HepG2 (cell line): ENCODE results near the gene IFNG-AS1. TPM values are rescaled to one million over a fixed set of nuclear protein-coding genes. Genes with fewer than 3 reads are reported as not detected.

Experiments used
- ATAC-seq: fragments of 200-7000 bp; cut with Tn5 transposase; 3 replicates; pipeline ENCODE4 v1.9.1; 2020; ENCODE audit warnings: mild to moderate bottlenecking, moderate library complexity
- BruUV-seq: library from RNA; stranded (reverse); fragments of 400-500 nt; replicated peaks from 2 replicates; lab custom pipeline; 2021; lab: Mats Ljungman, UMichigan
- CTCF ChIA-PET: fragments of 300-600 bp; formaldehyde crosslinking; extraction: SDS; loops from one replicate; lab custom pipeline; 2021; ENCODE audit warnings: low total read pairs, inconsistent platforms, low intra/inter-chr PET ratio; lab: Yijun Ruan, JAX
- POLR2A ChIA-PET: fragments of 350-600 bp; sonication (Branson Sonifier 250); formaldehyde crosslinking; loops from one replicate; lab custom pipeline; 2020; ENCODE audit warnings: antibody characterized with exemption, inconsistent platforms; lab: Yijun Ruan, JAX
- DNase-seq: peaks from one replicate; pipeline ENCODE4 v3.0.0-alpha.2; 2015; ENCODE audit warnings: low spot score
- FAIRE-seq: peaks from 3 replicates; lab custom pipeline; 2011; peaks lifted over from hg19 to GRCh38; lab: Jason Lieb, UNC
- H2AFZ ChIP-seq: one replicate; pipeline ENCODE4 v1.6.1; 2011; ENCODE audit warnings: low read length, inconsistent platforms
- H3K27ac ChIP-seq: fragments of 300-600 bp; 3 replicates; pipeline ENCODE4 v1.8.0; 2011; ENCODE audit warnings: mixed run types, mild to moderate bottlenecking, mixed read lengths, low read length, inconsistent platforms; ENCODE audit not compliant: insufficient read depth; ENCODE audit errors: extremely low read length
- H3K27me3 ChIP-seq, 2 experiments: fragments of 200-600 bp in 1 of 2; 2 replicates in 1 of 2; 3 replicates in 1 of 2; pipeline versions ENCODE4 v1.6.0 to v1.8.0; 2011; ENCODE audit warnings: low read length in 2 of 2, mild to moderate bottlenecking in 2 of 2, moderate library complexity in 2 of 2, inconsistent platforms in 1 of 2; ENCODE audit not compliant: insufficient read depth in 2 of 2, control insufficient read depth in 1 of 2
- H3K36me3 ChIP-seq, 2 experiments: fragments of 200-600 bp in 1 of 2; replicated peaks in 1 of 2; 2 replicates in 1 of 2; 3 replicates in 1 of 2; pipeline versions ENCODE4 v1.5.1 to v1.8.0; 2011; ENCODE audit warnings: low read length in 2 of 2, inconsistent platforms in 1 of 2; ENCODE audit not compliant: insufficient read depth in 2 of 2, control insufficient read depth in 1 of 2
- H3K4me1 ChIP-seq: 2 replicates; pipeline ENCODE4 v1.5.1; 2012; ENCODE audit warnings: low read length, inconsistent platforms; ENCODE audit not compliant: insufficient read depth
- H3K4me2 ChIP-seq: 2 replicates; pipeline ENCODE4 v1.6.0; 2011; ENCODE audit warnings: low read depth, low read length, inconsistent platforms
- H3K4me3 ChIP-seq, 3 experiments: fragments of 200-600 bp in 1 of 3; sonication (generic), shearing (Covaris generic) in 1 of 3; replicated peaks in 1 of 3; 2 replicates each; pipeline ENCODE4 v1.5.1; 2011 to 2016; ENCODE audit warnings: low read length in 3 of 3, inconsistent platforms in 2 of 3, low read depth in 2 of 3, mild to moderate bottlenecking in 2 of 3, control low read depth in 1 of 3, mixed read lengths in 1 of 3; ENCODE audit not compliant: insufficient read depth in 1 of 3
- H3K79me2 ChIP-seq: one replicate; pipeline ENCODE4 v1.6.1; 2011; ENCODE audit warnings: low read length, inconsistent platforms; ENCODE audit not compliant: insufficient read depth
- H3K9ac ChIP-seq: 2 replicates; pipeline ENCODE4 v1.6.0; 2011; ENCODE audit warnings: mild to moderate bottlenecking, low read depth, low read length, inconsistent platforms; ENCODE audit not compliant: insufficient read depth
- H3K9me3 ChIP-seq: 2 replicates; pipeline ENCODE4 v1.5.1; 2012; ENCODE audit warnings: mild to moderate bottlenecking, low read length
- H4K20me1 ChIP-seq: 2 replicates; pipeline ENCODE4 v1.6.0; 2011; ENCODE audit warnings: inconsistent platforms, mild to moderate bottlenecking, low read length, moderate library complexity; ENCODE audit not compliant: insufficient read depth
- ATM ChIP-seq: fragments of 450-650 bp; IDR thresholded peaks from 2 replicates; pipeline ENCODE4 v1.7.1; 2017; ENCODE audit warnings: mild to moderate bottlenecking, borderline replicate concordance
- DMAP1 ChIP-seq: IDR thresholded peaks from 2 replicates; pipeline ENCODE4 v1.6.1; 2016
- EED ChIP-seq: sonication (generic); formaldehyde crosslinking; IDR thresholded peaks from 2 replicates; pipeline ENCODE4 v1.5.0; 2020; ENCODE audit warnings: mild to moderate bottlenecking, missing genetic modification reagents
- JUN ChIP-seq: sonication (generic); formaldehyde crosslinking; IDR thresholded peaks from 2 replicates; pipeline ENCODE4 v1.4.0; 2020; ENCODE audit warnings: mild to moderate bottlenecking, missing genetic modification reagents
- STAT5B ChIP-seq: sonication (generic); formaldehyde crosslinking; IDR thresholded peaks from 2 replicates; pipeline ENCODE4 v1.4.0; 2020; ENCODE audit warnings: missing genetic modification reagents
- TBL1XR1 ChIP-seq: fragments of 150-350 bp; IDR thresholded peaks from 2 replicates; pipeline ENCODE4 v1.6.1; 2014; ENCODE audit warnings: borderline replicate concordance, low read length; ENCODE audit not compliant: partially characterized antibody
- ZFAT ChIP-seq: sonication (generic); formaldehyde crosslinking; conservative IDR thresholded peaks from 2 replicates; pipeline ENCODE4 v1.8.1; 2023; ENCODE audit warnings: missing genetic modification reagents, inconsistent platforms
- ZNF136 ChIP-seq: sonication (generic); formaldehyde crosslinking; IDR thresholded peaks from 2 replicates; pipeline ENCODE4 v1.8.1; 2022; ENCODE audit warnings: low read depth, mild to moderate bottlenecking, moderate library complexity, missing genetic modification reagents
- ZNF207 ChIP-seq: fragments of 450-650 bp; IDR thresholded peaks from 2 replicates; pipeline ENCODE4 v1.6.1; 2016; ENCODE audit warnings: antibody characterized with exemption, borderline replicate concordance
- ZNF431 ChIP-seq: sonication (generic); formaldehyde crosslinking; IDR thresholded peaks from 2 replicates; pipeline ENCODE4 v1.9.0; 2022; ENCODE audit warnings: missing genetic modification reagents, low read depth, mild to moderate bottlenecking, borderline replicate concordance
- ZNF607 ChIP-seq: sonication (generic); formaldehyde crosslinking; IDR thresholded peaks from 2 replicates; pipeline ENCODE4 v1.5.1; 2020; ENCODE audit warnings: missing genetic modification reagents, mild to moderate bottlenecking, borderline replicate concordance
- ZNF678 ChIP-seq: sonication (generic); formaldehyde crosslinking; IDR thresholded peaks from 2 replicates; pipeline ENCODE4 v1.4.0; 2020; ENCODE audit warnings: mild to moderate bottlenecking, missing genetic modification reagents
- ZNF816 ChIP-seq: sonication (generic); formaldehyde crosslinking; IDR thresholded peaks from 2 replicates; pipeline ENCODE4 v1.8.0; 2022; ENCODE audit warnings: missing genetic modification reagents, mild to moderate bottlenecking, borderline replicate concordance
- ZNF878 ChIP-seq: sonication (generic); formaldehyde crosslinking; IDR thresholded peaks from 2 replicates; pipeline ENCODE4 v1.8.1; 2023; ENCODE audit warnings: mild to moderate bottlenecking, missing genetic modification reagents, moderate library complexity
- ZSCAN30 ChIP-seq: sonication (generic); formaldehyde crosslinking; IDR thresholded peaks from 2 replicates; pipeline ENCODE4 v1.5.0; 2020; ENCODE audit warnings: mild to moderate bottlenecking, missing genetic modification reagents
- WGBS: methylation state at CpG from one replicate; pipeline ENCODE4 v1.1.6; 2017; ENCODE audit warnings: low lambda C conversion rate; 5-methylcytosine and 5-hydroxymethylcytosine counted together
- in situ Hi-C: cut with HindIII; loops from 2 replicates; pipeline ENCODE4 v1.10.0; 2017; ENCODE audit warnings: low pct_unique_long_range_greater_than_20kb; ENCODE audit not compliant: extremely low pct_ligation_motif_present
- intact Hi-C: fragments of 100-400 bp; cut with micrococcal nuclease; formaldehyde crosslinking; loops from one replicate; pipeline ENCODE4 v1.10.0; 2022; ENCODE audit not compliant: unreplicated experiment
- polyA plus RNA-seq, 8 experiments: library from polyadenylated mRNA; depleted of rRNA in 3 of 8; stranded (reverse) in 7 of 8; unstranded in 1 of 8; fragments of >200 nt; fragmentation: Illumina TruSeq in 4 of 8; extraction: Trizol in 4 of 8; gene quantifications; 2 replicates each; pipeline versions ENCODE4 v1.2.1 to v1.2.3, GENCODE V29; 2011 to 2016; ENCODE audit warnings: low read depth in 4 of 8, missing spikeins in 1 of 8, mixed read lengths in 1 of 8; ENCODE audit not compliant: insufficient read depth in 1 of 8
- total RNA-seq, 5 experiments: library from RNA; depleted of rRNA; stranded (reverse); fragments of >200 nt; fragmentation: Illumina TruSeq; extraction: Trizol; gene quantifications; 2 replicates each; pipeline ENCODE4 v1.2.3, GENCODE V29; 2016; ENCODE audit warnings: low read depth in 1 of 5
- TF ChIP-seq, protein P1 (sequence below): sonication (generic); formaldehyde crosslinking; IDR thresholded peaks from 2 replicates; pipeline ENCODE4 v1.4.0; 2020; ENCODE audit warnings: mild to moderate bottlenecking, missing genetic modification reagents
- TF ChIP-seq, protein P2 (sequence below): sonication (generic); formaldehyde crosslinking; IDR thresholded peaks from 2 replicates; pipeline ENCODE4 v1.5.1; 2020; ENCODE audit warnings: missing genetic modification reagents, mild to moderate bottlenecking, borderline replicate concordance

Gene IFNG-AS1
- total and polyA plus RNA-seq, 2 of the 13 experiments (the other 11 are each of a cell fraction or from before 2014, with no cell fraction given), result not detected

DNA sequence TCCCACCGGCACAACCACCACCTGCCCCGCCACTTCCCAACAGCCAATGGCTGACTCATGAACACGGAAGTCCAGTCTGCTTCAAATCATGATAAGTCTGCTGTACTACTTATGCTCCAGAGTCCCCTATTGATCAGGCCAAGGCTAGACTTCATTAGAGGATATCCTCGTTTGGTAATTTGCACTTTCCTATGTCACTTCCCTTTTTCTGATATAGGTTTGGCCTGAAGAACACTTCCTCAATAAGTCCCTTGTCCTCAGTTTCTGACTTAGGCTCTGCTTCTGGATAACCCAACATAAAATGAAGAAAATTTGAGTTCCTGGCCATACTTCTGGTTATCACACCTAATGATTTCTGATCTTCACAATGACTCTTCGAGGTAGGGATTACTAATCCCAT, 45.3 kb downstream of the IFNG-AS1 start:
- Histone ChIP-seq H3K27me3 (peaks cover 0 to 3% of the 10 kb centered on the region in 2 experiments; a peak in 2 of 5 replicates), H2AFZ (no peak overlapping the region), H3K36me3 (no peaks in the 10 kb centered on the region), H3K9me3 (no peaks in the 10 kb centered on the region), H3K4me3 (no peak overlapping the region), H3K9ac (no peak overlapping the region), H4K20me1 (no peaks in the 10 kb centered on the region), H3K27ac (no peak overlapping the region), H3K4me2 (no peak overlapping the region), H3K79me2 (no peaks in the 10 kb centered on the region), H3K4me1 (no peaks in the 10 kb centered on the region)
- DNase-seq (no peak), ATAC-seq (no peak), FAIRE-seq (no peak)
- TF ChIP-seq EED (no peak), ZSCAN30 (CRISPR knock-in tag) (no peak), ATM (no peak), JUN (CRISPR knock-in tag) (no peak), ZNF431 (CRISPR knock-in tag) (no peak), ZFAT (CRISPR knock-in tag) (no peak)
- TF ChIP-seq, protein P1, sequence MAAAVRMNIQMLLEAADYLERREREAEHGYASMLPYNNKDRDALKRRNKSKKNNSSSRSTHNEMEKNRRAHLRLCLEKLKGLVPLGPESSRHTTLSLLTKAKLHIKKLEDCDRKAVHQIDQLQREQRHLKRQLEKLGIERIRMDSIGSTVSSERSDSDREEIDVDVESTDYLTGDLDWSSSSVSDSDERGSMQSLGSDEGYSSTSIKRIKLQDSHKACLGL (CRISPR knock-in tag), result no peak
- WGBS, result 15% methylated on average over 5 of the region's 5 CpGs
- intact Hi-C loops (no loop called here), in situ Hi-C loops (loop anchor here (25.0 kb wide), 1 partner anchor 278 kb away; no protein-coding TSS in a partner anchor)
- no TSS peak for BruUV-seq
- ChIA-PET CTCF (no interaction called here), POLR2A (no interaction called here)

DNA sequence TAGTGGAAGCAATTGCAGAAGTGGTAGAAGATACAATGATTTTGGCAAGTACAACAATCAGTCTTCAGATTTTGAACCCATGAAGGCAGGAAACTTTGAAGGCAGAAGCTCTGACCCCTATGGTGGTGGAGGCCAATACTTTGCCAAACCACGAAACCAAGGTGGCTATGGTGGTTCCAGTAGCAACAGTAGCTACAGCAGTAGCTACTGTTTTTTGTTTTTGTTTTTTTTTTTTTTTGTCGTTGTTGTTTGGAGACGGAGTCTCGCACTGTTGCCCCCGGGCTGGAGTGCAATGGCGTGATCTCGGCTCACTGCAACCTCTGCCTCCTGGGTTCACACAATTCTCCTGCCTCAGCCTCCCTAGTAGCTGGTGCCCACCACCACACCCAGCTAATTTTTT, 47.4 kb downstream of the IFNG-AS1 start:
- Histone ChIP-seq H4K20me1 (no peaks in the 10 kb centered on the region), H3K4me2 (no peak overlapping the region), H3K27me3 (no peaks in the 10 kb centered on the region; a peak in 1 of 5 replicates), H3K9me3 (no peaks in the 10 kb centered on the region), H3K4me1 (no peaks in the 10 kb centered on the region), H2AFZ (no peak overlapping the region), H3K9ac (no peak overlapping the region), H3K27ac (no peak overlapping the region), H3K36me3 (no peaks in the 10 kb centered on the region), H3K79me2 (no peaks in the 10 kb centered on the region), H3K4me3 (no peak overlapping the region)
- BruUV-seq, result no TSS peak
- FAIRE-seq (no peak), DNase-seq (no peak), ATAC-seq (no peak)
- ChIA-PET CTCF (no interaction called here), POLR2A (no interaction called here)
- in situ Hi-C loops (loop anchor here (25.0 kb wide), 1 partner anchor 276 kb away; no protein-coding TSS in a partner anchor), intact Hi-C loops (no loop called here)
- 36% methylated on average over 7 of the region's 7 CpGs for WGBS
- TF ChIP-seq ZNF136 (CRISPR knock-in tag) (no peak), ZNF878 (CRISPR knock-in tag) (no peak), ZNF207 (no peak), DMAP1 (CRISPR knock-in tag) (no peak), TBL1XR1 (no peak), STAT5B (CRISPR knock-in tag) (no peak), ZNF607 (CRISPR knock-in tag) (no peak), ZNF678 (CRISPR knock-in tag) (no peak), ZNF816 (CRISPR knock-in tag) (no peak)
- TF ChIP-seq, protein P1 (CRISPR knock-in tag), result no peak
- TF ChIP-seq, protein P2, sequence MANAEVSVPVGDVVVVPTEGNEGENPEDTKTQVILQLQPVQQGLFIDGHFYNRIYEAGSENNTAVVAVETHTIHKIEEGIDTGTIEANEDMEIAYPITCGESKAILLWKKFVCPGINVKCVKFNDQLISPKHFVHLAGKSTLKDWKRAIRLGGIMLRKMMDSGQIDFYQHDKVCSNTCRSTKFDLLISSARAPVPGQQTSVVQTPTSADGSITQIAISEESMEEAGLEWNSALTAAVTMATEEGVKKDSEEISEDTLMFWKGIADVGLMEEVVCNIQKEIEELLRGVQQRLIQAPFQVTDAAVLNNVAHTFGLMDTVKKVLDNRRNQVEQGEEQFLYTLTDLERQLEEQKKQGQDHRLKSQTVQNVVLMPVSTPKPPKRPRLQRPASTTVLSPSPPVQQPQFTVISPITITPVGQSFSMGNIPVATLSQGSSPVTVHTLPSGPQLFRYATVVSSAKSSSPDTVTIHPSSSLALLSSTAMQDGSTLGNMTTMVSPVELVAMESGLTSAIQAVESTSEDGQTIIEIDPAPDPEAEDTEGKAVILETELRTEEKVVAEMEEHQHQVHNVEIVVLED (CRISPR knock-in tag), result no peak
